ENCODE measurements around the gene SEMA4B. TPM values are rescaled to one million over a fixed set of nuclear protein-coding genes. Genes with fewer than 3 reads are reported as not detected.

SEMA4B gene
- total RNA-seq, 1 experiment from 2014 or later: 32.5 TPM

DNA sequence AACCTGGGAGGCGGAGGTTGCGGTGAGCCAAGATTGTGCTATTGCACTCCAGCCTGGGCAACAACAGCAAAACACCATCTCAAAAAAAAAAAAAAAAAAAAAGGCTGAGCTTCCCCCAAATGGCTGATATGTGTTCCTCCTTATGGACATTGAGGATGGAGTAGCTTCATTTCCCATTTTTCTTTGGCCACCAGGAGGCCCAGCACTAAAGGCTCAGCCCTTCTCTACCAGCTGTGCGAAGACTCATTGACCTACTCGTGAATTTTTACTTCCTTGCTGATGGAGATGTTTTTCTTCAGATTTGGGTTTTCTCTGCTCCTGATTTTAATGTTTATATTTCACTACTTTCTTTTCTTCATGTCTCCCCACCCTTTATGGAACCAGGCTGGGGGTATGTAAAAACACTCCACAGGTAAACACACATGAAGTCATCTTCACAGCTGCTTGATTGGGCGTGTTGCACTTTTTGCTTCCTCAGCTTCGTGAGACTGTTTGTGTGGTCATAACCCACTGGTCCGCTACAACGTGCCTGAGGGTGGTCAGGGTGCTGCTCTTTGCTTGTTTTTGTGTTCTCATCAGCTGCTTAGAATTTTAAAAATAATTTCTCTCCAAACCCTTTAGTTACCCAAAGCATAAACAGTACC, 13.5 kb downstream of the SEMA4B start:
- no peak overlapping the region for H4K8ac ChIP-seq (replicated peaks; ENCODE audit: insufficient read length, low read depth, low read length)
- H2BK20ac ChIP-seq (ENCODE audit: low read depth, low read length, poor library complexity, severe bottlenecking): no peak overlapping the region
- H3K79me1 ChIP-seq (ENCODE audit: insufficient read depth, low read depth, low read length, poor library complexity, severe bottlenecking): no peaks in the 10 kb centered on the region
- no peak overlapping the region for H2BK120ac ChIP-seq (ENCODE audit: low read depth, low read length, poor library complexity, severe bottlenecking)
- H2BK5ac ChIP-seq (ENCODE audit: insufficient read length, low read length): no peak overlapping the region
- Mint-ChIP-seq H3K9me3 (no peaks in the 10 kb centered on the region), H3K27ac (0 out of 7 replicates have a peak overlapping the region, but pooled peaks of 1 of the 3 experiments have one; percentile 28), H3K4me1 (peaks cover 9 to 17% of the 10 kb centered on the region in 2 experiments), H3K4me3 (no peak overlapping the region), H3K36me3 (ENCODE audit: insufficient read depth in 1 of 3, low read depth in 3 of 3) (peaks cover 2 to 15% (median 13%) of the 10 kb centered on the region in 3 experiments; a peak in 5 of 7 replicates), H3K27me3 (ENCODE audit: low read depth) (no peaks in the 10 kb centered on the region)
- H4K20me1 ChIP-seq (ENCODE audit: control insufficient read depth, insufficient read depth, insufficient read length): no peaks in the 10 kb centered on the region
- H3K18ac ChIP-seq (ENCODE audit: insufficient read length, low read depth, low read length): no peak overlapping the region
- H3T11ph ChIP-seq (ENCODE audit: low read length): no peak overlapping the region
- no peak for DNase-seq
- H4K91ac ChIP-seq (ENCODE audit: insufficient read length, low read depth, low read length): no peak overlapping the region
- H3K27me3 ChIP-seq (ENCODE audit: insufficient read depth, low read length): no peaks in the 10 kb centered on the region
- H3K23me2 ChIP-seq (ENCODE audit: insufficient read length, low read depth, low read length, poor library complexity, severe bottlenecking): peaks cover 4% of the 10 kb centered on the region
- no CpG with 5 or more reads among the region's 8 CpGs for WGBS (ENCODE audit: extremely low coverage, insufficient read length, low lambda C conversion rate)
- H3K23ac ChIP-seq (ENCODE audit: insufficient read length, low read depth, low read length): no peak overlapping the region
- H2AFZ ChIP-seq (ENCODE audit: low read length): no peak overlapping the region
- no peaks in the 10 kb centered on the region; the same call in 1 of the 2 replicates for H3K79me2 ChIP-seq (ENCODE audit: insufficient read depth, low read length)
- H3K14ac ChIP-seq (ENCODE audit: insufficient read depth, low read length): no peak overlapping the region
- no peak overlapping the region for H2AK5ac ChIP-seq (ENCODE audit: insufficient read length, low read length)
- no peak overlapping the region for H2BK15ac ChIP-seq (ENCODE audit: low read depth, low read length)
- H3K27ac ChIP-seq (ENCODE audit: insufficient read length, low read depth, low read length): no peak overlapping the region
- TF ChIP-seq, protein P1, sequence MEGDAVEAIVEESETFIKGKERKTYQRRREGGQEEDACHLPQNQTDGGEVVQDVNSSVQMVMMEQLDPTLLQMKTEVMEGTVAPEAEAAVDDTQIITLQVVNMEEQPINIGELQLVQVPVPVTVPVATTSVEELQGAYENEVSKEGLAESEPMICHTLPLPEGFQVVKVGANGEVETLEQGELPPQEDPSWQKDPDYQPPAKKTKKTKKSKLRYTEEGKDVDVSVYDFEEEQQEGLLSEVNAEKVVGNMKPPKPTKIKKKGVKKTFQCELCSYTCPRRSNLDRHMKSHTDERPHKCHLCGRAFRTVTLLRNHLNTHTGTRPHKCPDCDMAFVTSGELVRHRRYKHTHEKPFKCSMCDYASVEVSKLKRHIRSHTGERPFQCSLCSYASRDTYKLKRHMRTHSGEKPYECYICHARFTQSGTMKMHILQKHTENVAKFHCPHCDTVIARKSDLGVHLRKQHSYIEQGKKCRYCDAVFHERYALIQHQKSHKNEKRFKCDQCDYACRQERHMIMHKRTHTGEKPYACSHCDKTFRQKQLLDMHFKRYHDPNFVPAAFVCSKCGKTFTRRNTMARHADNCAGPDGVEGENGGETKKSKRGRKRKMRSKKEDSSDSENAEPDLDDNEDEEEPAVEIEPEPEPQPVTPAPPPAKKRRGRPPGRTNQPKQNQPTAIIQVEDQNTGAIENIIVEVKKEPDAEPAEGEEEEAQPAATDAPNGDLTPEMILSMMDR (conservative IDR thresholded peaks at IDR 0.05): peak; percentile 50
- no peak overlapping the region for H3K4ac ChIP-seq (ENCODE audit: low read depth, low read length)
- H4K5ac ChIP-seq (ENCODE audit: insufficient read length, low read depth, low read length): no peak overlapping the region
- H3K9me3 ChIP-seq (ENCODE audit: control insufficient read depth, low read depth, low read length): no peaks in the 10 kb centered on the region
- no peak overlapping the region for H3K9ac ChIP-seq (ENCODE audit: extremely low read depth, insufficient read length, low read length)
- no peaks in the 10 kb centered on the region for H3K4me1 ChIP-seq (ENCODE audit: insufficient read depth, low read length)
- no peak overlapping the region for H3K56ac ChIP-seq (ENCODE audit: insufficient read length, low read depth, low read length)
- H2BK12ac ChIP-seq (ENCODE audit: insufficient read length, low read depth, low read length): no peak overlapping the region
- no peak overlapping the region for H3K4me2 ChIP-seq (ENCODE audit: insufficient read depth, insufficient read length, low read length)

Measured in H9 (cell line).